K562 (cell line): Measurements from ENCODE around the gene NUDT5. TPM values are rescaled to one million over a fixed set of nuclear protein-coding genes. Genes with fewer than 3 reads are reported as not detected.

Experiments
- ETV6 ChIP-seq, 3 experiments: fragments of 150-350 bp in 1 of 3; sonication (generic) in 1 of 3; formaldehyde crosslinking in 1 of 3; IDR thresholded peaks; 2 replicates each; pipeline versions ENCODE4 v1.6.1 to v1.8.0; 2014 to 2022; ENCODE audit warnings: borderline replicate concordance in 2 of 3, low read depth in 2 of 3, antibody characterized with exemption in 1 of 3, low read length in 1 of 3, mild to moderate bottlenecking in 1 of 3, missing genetic modification reagents in 1 of 3
- HINFP ChIP-seq: fragments of 450-650 bp; conservative IDR thresholded peaks from 2 replicates; pipeline ENCODE4 v1.6.1; 2016; ENCODE audit warnings: missing genetic modification characterization, low read depth, mild to moderate bottlenecking, control low read depth, missing compliant biosample characterization
- MGA ChIP-seq: fragments of 450-650 bp; IDR thresholded peaks from 2 replicates; pipeline ENCODE4 v1.6.1; 2016; ENCODE audit warnings: mild to moderate bottlenecking, moderate library complexity
- MTA2 ChIP-seq: fragments of 450-650 bp; IDR thresholded peaks from 2 replicates; pipeline ENCODE4 v1.6.1; 2016; ENCODE audit warnings: low read depth
- ZBTB1 ChIP-seq: sonication (generic); formaldehyde crosslinking; IDR thresholded peaks from 2 replicates; pipeline ENCODE4 v1.8.1; 2023; ENCODE audit warnings: missing genetic modification reagents, low read depth, mild to moderate bottlenecking, borderline replicate concordance
- ZBTB49 ChIP-seq: sonication (generic); formaldehyde crosslinking; IDR thresholded peaks from 2 replicates; pipeline ENCODE4 v1.8.0; 2022; ENCODE audit warnings: missing genetic modification reagents, mild to moderate bottlenecking, borderline replicate concordance
- ZBTB8A ChIP-seq: fragments of 450-650 bp; IDR thresholded peaks from 2 replicates; pipeline ENCODE4 v1.6.1; 2018; ENCODE audit warnings: mild to moderate bottlenecking, moderate library complexity; ENCODE audit not compliant: partially characterized antibody
- ZC3H8 ChIP-seq: fragments of 450-650 bp; IDR thresholded peaks from 2 replicates; pipeline ENCODE4 v1.6.1; 2017
- ZNF445 ChIP-seq: fragments of 250-450 bp; sonication (Bioruptor Pico); IDR thresholded peaks from 2 replicates; pipeline ENCODE4 v1.4.0; 2020; ENCODE audit warnings: low read depth, mild to moderate bottlenecking, moderate library complexity
- ZNF785 ChIP-seq: fragments of 250-450 bp; sonication (Bioruptor Pico); IDR thresholded peaks from 2 replicates; pipeline ENCODE4 v1.4.0; 2020; ENCODE audit warnings: mild to moderate bottlenecking
- polyA plus RNA-seq, 8 experiments: library from polyadenylated mRNA; depleted of rRNA in 4 of 8; stranded (reverse) in 5 of 8; unstranded in 3 of 8; fragments of >200 nt; fragmentation: Nextera tagmentation in 2 of 8; fragmentation: Illumina TruSeq in 1 of 8; extraction: Ambion mirVana in 2 of 8; extraction: Trizol in 1 of 8; gene quantifications; 2 replicates each; pipeline versions ENCODE4 v1.2.1 to v1.2.3, GENCODE V29; 2011 to 2014; ENCODE audit warnings: inconsistent platforms in 1 of 8, missing spikeins in 1 of 8
- total RNA-seq, 7 experiments: library from RNA; depleted of rRNA in 6 of 7; stranded (reverse); fragments of >200 nt in 6 of 7; fragmentation: Illumina TruSeq in 2 of 7; extraction: Trizol in 2 of 7; gene quantifications; 2 replicates each; pipeline versions ENCODE4 v1.2.1 to v1.2.3, GENCODE V29; 2011 to 2021; ENCODE audit warnings: low replicate concordance in 1 of 7

The NUDT5 gene
- total and polyA plus RNA-seq, 9 of the 15 experiments (the other 6 are each of a cell fraction or from before 2014, with no cell fraction given), result 87.7 to 422 (median 186) TPM

- TF ChIP-seq MGA (peak; percentile 95), ZBTB8A (no peak), ZNF785 (CRISPR knock-in tag) (no peak), ZBTB49 (no peak), ZC3H8 (0 out of 2 replicates have a peak, but pooled peaks have one; percentile 58), HINFP (tag) (peak; percentile 77), MTA2 (peak; percentile 90), ETV6 (IDR thresholded peaks at IDR 0.05; ENCODE audit: borderline replicate concordance in 1 of 2, low read depth in 2 of 2, low read length in 1 of 2) (0 out of 4 replicates have a peak, but pooled peaks of 1 of the 2 experiments have one; percentile 23), ETV6 (CRISPR knock-in tag; IDR thresholded peaks at IDR 0.05; ENCODE audit: borderline replicate concordance) (no peak), ZBTB1 (CRISPR knock-in tag) (no peak), ZNF445 (CRISPR knock-in tag) (no peak)
These were observed at the start of gene NUDT5, which contains the start of gene CDC123 (continued) for GRCh38 chr10:12195603-12196506.
